Motor neuron (in vitro differentiated cells): ENCODE data around the gene LNPEP. TPM values are rescaled to one million over a fixed set of nuclear protein-coding genes. Genes with fewer than 3 reads are reported as not detected.

Experiments used
- ATAC-seq, 8 experiments: fragments of 200-7000 bp; cut with Tn5 transposase; replicated peaks in 6 of 8; 2 replicates each; pipeline ENCODE4 v1.8.0; 2021; ENCODE audit warnings: mild to moderate bottlenecking in 8 of 8, moderate library complexity in 8 of 8
- H3K27ac ChIP-seq, 2 donors: fragments of 250-450 bp; sonication (Bioruptor Pico); 2 replicates each; pipeline ENCODE4 v1.9.0; 2021; ENCODE audit warnings: antibody characterized with exemption in 2 of 2, mild to moderate bottlenecking in 2 of 2, moderate library complexity in 1 of 2
- H3K4me1 ChIP-seq, 2 donors: fragments of 250-450 bp; sonication (Bioruptor Pico); replicated peaks in 1 of 2; 2 replicates each; pipeline ENCODE4 v1.6.1; 2021; ENCODE audit warnings: antibody characterized with exemption in 2 of 2, mild to moderate bottlenecking in 2 of 2, moderate library complexity in 1 of 2
- H3K4me3 ChIP-seq, 5 donors: fragments of 250-450 bp; sonication (Bioruptor Pico); 2 replicates each; pipeline ENCODE4 v1.9.0; 2021; ENCODE audit warnings: antibody characterized with exemption in 5 of 5, mild to moderate bottlenecking in 5 of 5, moderate library complexity in 4 of 5
- whole genome bisulfite sequencing, 10 experiments: fragments of 450-650 bp; shearing (Covaris generic); methylation state at CpG; one replicate each; pipeline ENCODE4 v1.0.0; 2022; 5-methylcytosine and 5-hydroxymethylcytosine counted together
- in situ Hi-C, 9 experiments: fragments of 400-800 bp; cut with MboI; loops; one replicate each; pipeline ENCODE4 v1.15.0; 2021; ENCODE audit warnings: low sequenced_read_pairs in 9 of 9, low pct_unique_long_range_greater_than_20kb in 2 of 9; ENCODE audit not compliant: unreplicated experiment in 9 of 9
- total RNA-seq, 8 experiments: library from RNA; unstranded; fragments of 300-600 nt; gene quantifications; 2 replicates each; pipeline versions ENCODE4 v1.2.3 to v1.2.4, GENCODE V29; 2022

LNPEP gene
- total RNA-seq, 8 experiments from 2014 or later = 11.7 to 52.2 (median 18.6) TPM

GRCh38 chr5:96999856-97000255, 64.0 kb downstream of the LNPEP start:
- ATAC-seq = no peak
- Histone ChIP-seq H3K4me3 (no peak overlapping the region), H3K27ac (no peak overlapping the region), H3K4me1 (no peaks in the 10 kb centered on the region)
- in situ Hi-C loops = loop anchor here in 2 of 9 experiments (25.0 kb wide), 1 partner anchor 162 kb away; no protein-coding TSS in a partner anchor
- WGBS, 10 experiments = 80 to 100% (median 100%) methylated on average over 1 of the region's 1 CpG; no CpG with 5 or more reads in 3 of the 10 experiments

GRCh38 chr5:97000391-97000790, 64.5 kb downstream of the LNPEP start:
- WGBS, 10 experiments = 62 to 100% (median 83%) methylated on average over 1 to 3 of the region's 3 CpGs; no CpG with 5 or more reads in 3 of the 10 experiments
- Histone ChIP-seq H3K4me3 (no peak overlapping the region), H3K27ac (no peak overlapping the region), H3K4me1 (no peaks in the 10 kb centered on the region)
- no peak for ATAC-seq
- in situ Hi-C loops = no loop called here

- no peak for ATAC-seq
- in situ Hi-C loops = no loop called here
- no peak overlapping the region for H3K27ac ChIP-seq
- H3K4me3 ChIP-seq = no peak overlapping the region
- WGBS, 10 experiments = 58 to 100% (median 100%) methylated on average over 1 of the region's 1 CpG; no CpG with 5 or more reads in 1 of the 10 experiments
- H3K4me1 ChIP-seq = no peaks in the 10 kb centered on the region
These were observed 67.1 kb downstream of the LNPEP start for GRCh38 chr5:97002983-97003382.

- 78 to 100% (median 100%) methylated on average over 1 to 2 of the region's 2 CpGs for WGBS, 10 experiments
- in situ Hi-C loops = no loop called here
- no peak for ATAC-seq
- Histone ChIP-seq H3K27ac (no peak overlapping the region), H3K4me3 (no peak overlapping the region), H3K4me1 (no peaks in the 10 kb centered on the region)
These were observed 68.7 kb downstream of the LNPEP start for GRCh38 chr5:97004423-97005060.

- 14 to 100% (median 64%) methylated on average over 1 to 3 of the region's 3 CpGs for WGBS, 10 experiments
These were observed 70.7 kb downstream of the LNPEP start for GRCh38 chr5:97006454-97007060.

GRCh38 chr5:97009212-97009898, 73.5 kb downstream of the LNPEP start:
- WGBS, 10 experiments = 87 to 100% (median 94%) methylated on average over 2 to 3 of the region's 3 CpGs; no CpG with 5 or more reads in 1 of the 10 experiments
- H3K4me1 ChIP-seq = no peaks in the 10 kb centered on the region
- H3K27ac ChIP-seq = no peak overlapping the region
- H3K4me3 ChIP-seq = no peak overlapping the region
- ATAC-seq = no peak
- in situ Hi-C loops = no loop called here

More at GRCh38 chr5:97006454-97007060, 70.7 kb downstream of the LNPEP start:
- in situ Hi-C loops = no loop called here
- no peak overlapping the region for H3K4me3 ChIP-seq
- peak in 3 of 8 experiments; percentile 20 to 68 (median 57) for ATAC-seq
- H3K4me1 ChIP-seq = no peaks in the 10 kb centered on the region
- H3K27ac ChIP-seq = no peak overlapping the region

GRCh38 chr5:97009921-97010320, 74.0 kb downstream of the LNPEP start:
- Histone ChIP-seq H3K4me3 (no peak overlapping the region), H3K27ac (no peak overlapping the region), H3K4me1 (no peaks in the 10 kb centered on the region)
- WGBS, 10 experiments = 88 to 100% (median 97%) methylated on average over 1 of the region's 1 CpG; no CpG with 5 or more reads in 2 of the 10 experiments
- in situ Hi-C loops = no loop called here
- no peak for ATAC-seq

GRCh38 chr5:97010606-97011005, 74.7 kb downstream of the LNPEP start:
- no peak overlapping the region for H3K4me3 ChIP-seq
- WGBS, 10 experiments = 43 to 97% (median 75%) methylated on average over 2 to 3 of the region's 3 CpGs

GRCh38 chr5:97011567-97011966, 75.7 kb downstream of the LNPEP start:
- no peak for ATAC-seq
- Histone ChIP-seq H3K4me3 (no peak overlapping the region), H3K27ac (no peak overlapping the region), H3K4me1 (no peaks in the 10 kb centered on the region)
- 80 to 100% (median 93%) methylated on average over 1 to 2 of the region's 2 CpGs for WGBS, 10 experiments
- in situ Hi-C loops = no loop called here

More at GRCh38 chr5:97010606-97011005, 74.7 kb downstream of the LNPEP start:
- in situ Hi-C loops = no loop called here
- no peak for ATAC-seq
- no peak overlapping the region for H3K27ac ChIP-seq
- no peaks in the 10 kb centered on the region for H3K4me1 ChIP-seq

GRCh38 chr5:97019435-97020117, 83.7 kb downstream of the LNPEP start:
- WGBS, 10 experiments = 73 to 100% (median 88%) methylated on average over 1 to 5 of the region's 5 CpGs

GRCh38 chr5:97021416-97021815, 85.5 kb downstream of the LNPEP start:
- ATAC-seq = no peak
- Histone ChIP-seq H3K4me3 (no peak overlapping the region), H3K27ac (no peak overlapping the region), H3K4me1 (no peaks in the 10 kb centered on the region)
- 50 to 100% (median 89%) methylated on average over 1 of the region's 1 CpG; no CpG with 5 or more reads in 2 of the 10 experiments for WGBS, 10 experiments
- in situ Hi-C loops = no loop called here

More at GRCh38 chr5:97019435-97020117, 83.7 kb downstream of the LNPEP start:
- no peak for ATAC-seq
- in situ Hi-C loops = no loop called here
- H3K4me1 ChIP-seq = no peaks in the 10 kb centered on the region
- no peak overlapping the region for H3K27ac ChIP-seq
- H3K4me3 ChIP-seq = no peak overlapping the region

GRCh38 chr5:97022898-97023297, 87.0 kb downstream of the LNPEP start:
- no peak for ATAC-seq
- Histone ChIP-seq H3K4me3 (no peak overlapping the region), H3K27ac (no peak overlapping the region), H3K4me1 (no peaks in the 10 kb centered on the region)
- in situ Hi-C loops = no loop called here
- 83 to 100% (median 96%) methylated on average over 1 of the region's 1 CpG; no CpG with 5 or more reads in 4 of the 10 experiments for WGBS, 10 experiments

GRCh38 chr5:97026721-97027120, 90.8 kb downstream of the LNPEP start:
- H3K4me3 ChIP-seq = no peak overlapping the region
- 38 to 100% (median 90%) methylated on average over 1 to 6 of the region's 6 CpGs; no CpG with 5 or more reads in 2 of the 10 experiments for WGBS, 10 experiments
- ATAC-seq = no peak
- H3K27ac ChIP-seq = no peak overlapping the region
- in situ Hi-C loops = loop anchor here in 1 of 9 experiments (25.0 kb wide), 1 partner anchor 111 kb away; the partner anchor contains the start of gene LIX1
- H3K4me1 ChIP-seq = no peaks in the 10 kb centered on the region
